ENCODE data around the gene GOLGB1. TPM values are rescaled to one million over a fixed set of nuclear protein-coding genes. Genes with fewer than 3 reads are reported as not detected.

The GOLGB1 gene
- total RNA-seq, 2 experiments from 2014 or later, result 11.5 to 30.3 TPM

GRCh38 chr3:121705541-121705940 lies 44.0 kb downstream of the GOLGB1 start:
- ChIA-PET POLR2A (interaction anchor here (0.6 kb wide), 2 partner anchors 83 to 132 kb away, joined by 4 to 5 read pairs; no protein-coding TSS in a partner anchor), CTCF (ENCODE audit: unreplicated experiment) (no interaction called here)
- H3K27ac ChIP-seq (ENCODE audit: low read depth, low read length, poor library complexity, severe bottlenecking), result no peak overlapping the region
- no peak for TF ChIP-seq CTCF (conservative IDR thresholded peaks at IDR 0.05; ENCODE audit: low read length)
- TF ChIP-seq EZH2phosphoT487 (IDR thresholded peaks at IDR 0.05; ENCODE audit: borderline replicate concordance, low read depth, low read length), result no peak
- H3K9me3 ChIP-seq (ENCODE audit: low read length), result no peaks in the 10 kb centered on the region
- intact Hi-C loops (cut with micrococcal nuclease; ENCODE audit: unreplicated experiment), result no loop called here
- no peaks in the 10 kb centered on the region for H4K20me1 ChIP-seq (ENCODE audit: insufficient read depth, low read length)
- peaks cover 5% of the 10 kb centered on the region; the same call in 1 of the 2 replicates for H3K36me3 ChIP-seq (ENCODE audit: insufficient read depth, low read length)
- H3K9me2 ChIP-seq (ENCODE audit: insufficient read depth, low read length), result no peaks in the 10 kb centered on the region
- no peak overlapping the region for H3K4me2 ChIP-seq (ENCODE audit: low read length)
- H3K4me3 ChIP-seq (ENCODE audit: low read depth, low read length, poor library complexity, severe bottlenecking), result no peak overlapping the region
- no peak overlapping the region for H2AFZ ChIP-seq (ENCODE audit: low read length)
- H3K4me1 ChIP-seq (ENCODE audit: insufficient read depth, low read length, poor library complexity, severe bottlenecking), result no peaks in the 10 kb centered on the region
- no TSS peak for BruUV-seq (replicated peaks)
- no peaks in the 10 kb centered on the region for H3K79me2 ChIP-seq (ENCODE audit: insufficient read depth, low read depth, low read length)
- DNase-seq (ENCODE audit: low spot score), result no peak

GRCh38 chr3:121703973-121704372 lies 45.6 kb downstream of the GOLGB1 start:
- ChIA-PET POLR2A (no interaction called here), CTCF (ENCODE audit: unreplicated experiment) (no interaction called here)
- no TSS peak for BruUV-seq (replicated peaks)
- no peaks in the 10 kb centered on the region for H3K79me2 ChIP-seq (ENCODE audit: insufficient read depth, low read depth, low read length)
- TF ChIP-seq EZH2phosphoT487 (IDR thresholded peaks at IDR 0.05; ENCODE audit: borderline replicate concordance, low read depth, low read length), result no peak
- TF ChIP-seq CTCF (conservative IDR thresholded peaks at IDR 0.05; ENCODE audit: low read length), result no peak
- no peaks in the 10 kb centered on the region for H3K9me2 ChIP-seq (ENCODE audit: insufficient read depth, low read length)
- H3K4me3 ChIP-seq (ENCODE audit: low read depth, low read length, poor library complexity, severe bottlenecking), result no peak overlapping the region
- no peak for DNase-seq (ENCODE audit: low spot score)
- H3K36me3 ChIP-seq (ENCODE audit: insufficient read depth, low read length), result peaks cover 5% of the 10 kb centered on the region; the same call in 1 of the 2 replicates
- no peak overlapping the region for H2AFZ ChIP-seq (ENCODE audit: low read length)
- H3K4me2 ChIP-seq (ENCODE audit: low read length), result no peak overlapping the region
- no peaks in the 10 kb centered on the region for H4K20me1 ChIP-seq (ENCODE audit: insufficient read depth, low read length)
- intact Hi-C loops (cut with micrococcal nuclease; ENCODE audit: unreplicated experiment), result no loop called here
- no peaks in the 10 kb centered on the region for H3K9me3 ChIP-seq (ENCODE audit: low read length)
- no peak overlapping the region for H3K27ac ChIP-seq (ENCODE audit: low read depth, low read length, poor library complexity, severe bottlenecking)
- H3K4me1 ChIP-seq (ENCODE audit: insufficient read depth, low read length, poor library complexity, severe bottlenecking), result no peaks in the 10 kb centered on the region

- no peaks in the 10 kb centered on the region for H3K4me1 ChIP-seq (ENCODE audit: insufficient read depth, low read length, poor library complexity, severe bottlenecking)
- no peak overlapping the region for H2AFZ ChIP-seq (ENCODE audit: low read length)
- no peaks in the 10 kb centered on the region for H3K9me2 ChIP-seq (ENCODE audit: insufficient read depth, low read length)
- intact Hi-C loops (cut with micrococcal nuclease; ENCODE audit: unreplicated experiment), result no loop called here
- ChIA-PET POLR2A (interaction anchor here (0.7 to 2.0 kb wide), 8 partner anchors 9 to 126 kb away, joined by 3 to 10 read pairs (median 5); no protein-coding TSS in a partner anchor), CTCF (ENCODE audit: unreplicated experiment) (interaction anchor here (0.6 kb wide), 1 partner anchor 614 kb away, joined by 3 read pairs; no protein-coding TSS in a partner anchor)
- TF ChIP-seq CTCF (conservative IDR thresholded peaks at IDR 0.05; ENCODE audit: low read length) (no peak), EZH2phosphoT487 (IDR thresholded peaks at IDR 0.05; ENCODE audit: borderline replicate concordance, low read depth, low read length) (no peak)
- no peak overlapping the region for H3K27ac ChIP-seq (ENCODE audit: low read depth, low read length, poor library complexity, severe bottlenecking)
- H3K4me3 ChIP-seq (ENCODE audit: low read depth, low read length, poor library complexity, severe bottlenecking), result no peak overlapping the region
- H3K36me3 ChIP-seq (ENCODE audit: insufficient read depth, low read length), result peaks cover 18% of the 10 kb centered on the region
- no peak overlapping the region for H3K4me2 ChIP-seq (ENCODE audit: low read length)
- BruUV-seq (replicated peaks), result no TSS peak
- no peaks in the 10 kb centered on the region for H4K20me1 ChIP-seq (ENCODE audit: insufficient read depth, low read length)
- H3K79me2 ChIP-seq (ENCODE audit: insufficient read depth, low read depth, low read length), result no peaks in the 10 kb centered on the region
- DNase-seq (ENCODE audit: low spot score), result no peak
- H3K9me3 ChIP-seq (ENCODE audit: low read length), result no peaks in the 10 kb centered on the region
These were observed 50.6 kb downstream of the GOLGB1 start for GRCh38 chr3:121698901-121699300.

Measured in OCI-LY7 (cell line).